ENCODE measurements around the gene GRAMD4. TPM values are rescaled to one million over a fixed set of nuclear protein-coding genes. Genes with fewer than 3 reads are reported as not detected.
A peak's percentile ranks its signal among the peaks of the same experiment; 100 is the strongest.

The GRAMD4 gene
- total RNA-seq, 1 experiment from 2014 or later: 18.4 TPM

DNA sequence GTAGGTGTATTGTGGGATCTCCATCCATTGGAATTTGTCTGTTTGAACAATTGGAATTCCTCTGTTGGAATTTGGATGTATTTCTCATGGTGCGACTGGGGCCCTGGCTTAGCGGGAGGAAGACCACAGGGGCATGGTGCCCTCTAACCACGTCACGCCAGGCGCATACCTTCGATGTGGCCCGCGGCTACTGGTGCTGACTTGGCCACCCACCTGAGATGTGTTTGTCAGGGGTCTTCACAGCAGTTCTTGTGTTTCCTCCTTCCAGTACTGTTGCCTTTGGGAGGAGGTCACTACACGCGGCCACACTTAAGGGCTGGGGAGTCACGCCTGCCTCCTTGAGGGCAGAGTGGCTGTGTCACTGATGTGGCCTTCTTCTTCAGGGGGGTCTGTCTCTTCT lies 36.6 kb upstream of the GRAMD4 start:
- Histone ChIP-seq H3K4me3 (ENCODE audit: low read depth, low read length, poor library complexity, severe bottlenecking) (no peak overlapping the region), H3K27me3 (replicated peaks; ENCODE audit: insufficient read depth, low read depth, low read length, poor library complexity) (no peaks in the 10 kb centered on the region), H3K4me1 (ENCODE audit: insufficient read depth, low read length, poor library complexity, severe bottlenecking) (peaks cover 54% of the 10 kb centered on the region), H3K36me3 (ENCODE audit: insufficient read depth, low read length, poor library complexity, severe bottlenecking) (no peaks in the 10 kb centered on the region), H3K9me3 (ENCODE audit: low read depth, low read length, poor library complexity, severe bottlenecking) (no peaks in the 10 kb centered on the region), H3K27ac (ENCODE audit: low read depth, low read length, poor library complexity, severe bottlenecking) (no peak overlapping the region)
- BruUV-seq (replicated peaks): no TSS peak
- DNase-seq (ENCODE audit: low spot score): no peak
- intact Hi-C loops (cut with micrococcal nuclease; ENCODE audit: unreplicated experiment): no loop called here
- CTCF ChIA-PET: no interaction called here
- POLR2A ChIA-PET (ENCODE audit: low non-redundant PET): no interaction called here
- TF ChIP-seq CTCF (conservative IDR thresholded peaks at IDR 0.05; ENCODE audit: low read depth, low read length) (no peak), EZH2 (IDR thresholded peaks at IDR 0.05; ENCODE audit: borderline replicate concordance, low read depth, low read length, poor library complexity, severe bottlenecking) (no peak)

DNA sequence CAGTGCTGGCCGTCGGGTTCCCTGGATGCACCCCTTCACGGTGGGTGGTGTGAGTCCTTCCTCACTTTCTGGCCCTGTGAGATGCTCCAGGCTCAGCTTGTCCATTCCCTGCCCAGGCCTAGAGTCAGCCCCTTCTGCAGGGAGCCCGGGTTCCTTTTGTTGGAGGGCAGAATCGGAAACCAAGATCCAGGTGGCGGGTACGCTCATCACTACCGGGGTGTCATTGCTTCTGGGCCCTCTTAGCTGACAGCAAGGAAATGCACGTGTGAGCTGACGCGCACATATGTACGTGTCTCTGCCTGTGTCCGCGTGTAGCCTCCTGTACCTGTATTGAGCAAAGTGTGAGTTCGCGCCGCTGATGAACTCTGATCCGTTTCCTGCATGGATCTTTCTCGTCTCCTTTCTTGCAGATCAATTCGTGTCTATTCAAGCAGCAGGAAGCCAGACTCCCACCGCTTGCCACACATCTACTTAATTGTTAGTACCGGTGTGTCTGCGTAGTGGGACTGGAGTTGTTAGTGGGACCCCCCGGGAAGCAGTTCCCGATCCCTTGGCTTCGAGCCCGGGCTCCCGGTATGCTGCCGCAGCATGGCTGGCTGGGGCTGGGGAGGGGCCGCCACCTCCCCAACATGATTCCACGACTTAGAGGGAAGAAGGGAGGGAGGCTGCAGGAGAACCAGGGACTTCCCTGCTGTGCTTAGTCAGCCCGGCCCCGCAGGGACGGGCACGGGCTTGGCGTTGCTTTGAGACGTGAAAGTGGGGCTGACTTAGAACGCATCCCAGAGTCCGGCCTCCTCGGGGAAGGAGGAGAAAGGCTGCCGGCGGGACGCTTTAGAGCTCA lies 35.9 kb upstream of the GRAMD4 start:
- DNase-seq (ENCODE audit: low spot score): peak; percentile 80
- ChIA-PET POLR2A (ENCODE audit: low non-redundant PET) (no interaction called here), CTCF (no interaction called here)
- Histone ChIP-seq H3K4me1 (ENCODE audit: insufficient read depth, low read length, poor library complexity, severe bottlenecking) (peaks cover 47% of the 10 kb centered on the region), H3K27ac (ENCODE audit: low read depth, low read length, poor library complexity, severe bottlenecking) (no peak overlapping the region), H3K36me3 (ENCODE audit: insufficient read depth, low read length, poor library complexity, severe bottlenecking) (no peaks in the 10 kb centered on the region), H3K4me3 (ENCODE audit: low read depth, low read length, poor library complexity, severe bottlenecking) (peak overlapping the region; percentile 20), H3K27me3 (replicated peaks; ENCODE audit: insufficient read depth, low read depth, low read length, poor library complexity) (no peaks in the 10 kb centered on the region), H3K9me3 (ENCODE audit: low read depth, low read length, poor library complexity, severe bottlenecking) (no peaks in the 10 kb centered on the region)
- no peak for TF ChIP-seq CTCF (conservative IDR thresholded peaks at IDR 0.05; ENCODE audit: low read depth, low read length)
- no peak for TF ChIP-seq EZH2 (IDR thresholded peaks at IDR 0.05; ENCODE audit: borderline replicate concordance, low read depth, low read length, poor library complexity, severe bottlenecking)
- intact Hi-C loops (cut with micrococcal nuclease; ENCODE audit: unreplicated experiment): no loop called here
- BruUV-seq (replicated peaks): no TSS peak

DNA sequence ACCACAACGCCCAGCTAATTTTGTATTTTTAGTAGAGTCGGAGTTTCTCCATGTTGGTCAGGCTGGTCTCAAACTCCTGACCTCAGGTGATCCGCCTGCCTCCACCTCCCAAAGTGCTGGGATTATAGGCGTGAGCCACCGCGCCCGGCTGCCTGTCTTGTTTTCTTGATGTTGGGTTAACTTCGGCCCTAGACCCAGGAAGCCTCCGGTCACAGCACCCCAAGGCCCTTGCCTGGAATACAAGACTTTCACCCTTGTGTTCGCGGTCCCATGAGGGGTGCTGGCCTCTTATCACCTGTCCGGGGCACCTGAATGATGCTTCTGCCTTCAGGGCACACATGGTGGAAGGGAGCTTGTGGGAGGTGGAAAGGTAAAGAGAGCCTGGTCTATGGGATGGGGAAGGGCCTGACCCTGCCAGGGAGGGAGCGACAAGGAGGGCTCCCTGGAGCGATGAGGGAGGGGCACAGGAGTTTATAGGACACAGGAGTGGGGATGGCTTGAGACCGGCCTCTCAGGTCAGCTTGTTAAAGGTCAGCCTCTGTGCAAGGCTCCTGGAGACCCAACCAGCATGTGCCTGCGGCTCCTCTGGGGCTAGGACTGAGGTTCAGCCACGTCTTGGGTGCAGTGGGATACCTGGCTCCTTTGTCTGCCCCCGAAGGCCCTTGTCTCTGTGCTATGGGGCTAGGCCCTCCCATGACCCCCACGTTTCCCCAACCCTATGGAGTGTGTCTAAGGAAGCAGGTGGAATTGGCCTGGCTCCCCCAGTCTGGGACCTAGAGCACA lies 34.7 kb upstream of the GRAMD4 start:
- no TSS peak for BruUV-seq (replicated peaks)
- no peak overlapping the region for H3K4me3 ChIP-seq (ENCODE audit: low read depth, low read length, poor library complexity, severe bottlenecking)
- no peaks in the 10 kb centered on the region for H3K36me3 ChIP-seq (ENCODE audit: insufficient read depth, low read length, poor library complexity, severe bottlenecking)
- ChIA-PET POLR2A (ENCODE audit: low non-redundant PET) (no interaction called here), CTCF (no interaction called here)
- intact Hi-C loops (cut with micrococcal nuclease; ENCODE audit: unreplicated experiment): no loop called here
- no peak for DNase-seq (ENCODE audit: low spot score)
- H3K27ac ChIP-seq (ENCODE audit: low read depth, low read length, poor library complexity, severe bottlenecking): no peak overlapping the region
- H3K4me1 ChIP-seq (ENCODE audit: insufficient read depth, low read length, poor library complexity, severe bottlenecking): peaks cover 35% of the 10 kb centered on the region
- TF ChIP-seq EZH2 (IDR thresholded peaks at IDR 0.05; ENCODE audit: borderline replicate concordance, low read depth, low read length, poor library complexity, severe bottlenecking) (no peak), CTCF (conservative IDR thresholded peaks at IDR 0.05; ENCODE audit: low read depth, low read length) (no peak)
- H3K27me3 ChIP-seq (replicated peaks; ENCODE audit: insufficient read depth, low read depth, low read length, poor library complexity): no peaks in the 10 kb centered on the region
- no peaks in the 10 kb centered on the region for H3K9me3 ChIP-seq (ENCODE audit: low read depth, low read length, poor library complexity, severe bottlenecking)
